Left colon (tissue), 2 donors: ENCODE measurements around the gene ARMC9. TPM values are rescaled to one million over a fixed set of nuclear protein-coding genes. Genes with fewer than 3 reads are reported as not detected.

Experiments used
- ATAC-seq: fragments of 200-7000 bp; cut with Tn5 transposase; one replicate; pipeline ENCODE4 v1.9.1; 2020; ENCODE audit warnings: mild to moderate bottlenecking, moderate library complexity
- DNase-seq, 2 donors: peaks; one replicate each; pipeline ENCODE4 v3.0.0-alpha.2; 2020
- intact Hi-C, 2 donors: fragments of 100-400 bp; cut with DNase I in 1 of 2; cut with micrococcal nuclease in 1 of 2; formaldehyde crosslinking; loops; one replicate each; pipeline versions ENCODE4 v1.11.2 to v1.14.0; 2022; cut with DNase I, micrococcal nuclease
- total RNA-seq, 2 donors: library from RNA; stranded (reverse); fragmentation: NEBNext Ultra II Directional; extraction: Animal tissue kit (Norgen Biotek cat#: 25700); gene quantifications; one replicate each; pipeline ENCODE4 v1.2.1, GENCODE V29; 2021
- donor health status: DM: no; HTN: no; CAD: no.
- donor health status: DM: yes; HTN: yes; CAD: no.

The ARMC9 gene
- total RNA-seq, 2 donors from 2014 or later = 9.4 to 13.6 TPM

GRCh38 chr2:231319867-231320266 lies 121.4 kb downstream of the ARMC9 start:
- no peak for ATAC-seq
- no peak for DNase-seq
- intact Hi-C loops = no loop called here

DNA sequence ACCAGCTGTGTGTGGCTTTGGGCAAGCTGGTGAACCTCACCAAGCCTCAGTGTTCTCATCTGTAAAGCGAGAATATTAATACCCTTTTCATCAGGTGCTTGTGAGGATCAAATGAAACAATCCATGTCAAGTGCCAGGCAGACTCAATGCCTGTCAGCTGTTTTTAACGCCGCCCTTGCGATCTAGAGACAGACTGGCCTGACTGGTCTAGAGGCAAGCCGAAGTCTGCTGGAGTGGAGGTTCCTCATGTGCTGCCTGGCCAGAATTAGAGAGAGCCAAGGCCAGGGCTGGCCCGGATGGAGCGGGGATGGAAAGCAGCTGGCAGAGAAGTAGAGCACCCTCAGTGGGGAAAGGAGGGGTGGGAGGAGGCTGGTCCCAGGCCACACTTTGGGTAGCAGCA lies 122.6 kb downstream of the ARMC9 start:
- ATAC-seq = no peak
- DNase-seq = no peak
- intact Hi-C loops = no loop called here

DNA sequence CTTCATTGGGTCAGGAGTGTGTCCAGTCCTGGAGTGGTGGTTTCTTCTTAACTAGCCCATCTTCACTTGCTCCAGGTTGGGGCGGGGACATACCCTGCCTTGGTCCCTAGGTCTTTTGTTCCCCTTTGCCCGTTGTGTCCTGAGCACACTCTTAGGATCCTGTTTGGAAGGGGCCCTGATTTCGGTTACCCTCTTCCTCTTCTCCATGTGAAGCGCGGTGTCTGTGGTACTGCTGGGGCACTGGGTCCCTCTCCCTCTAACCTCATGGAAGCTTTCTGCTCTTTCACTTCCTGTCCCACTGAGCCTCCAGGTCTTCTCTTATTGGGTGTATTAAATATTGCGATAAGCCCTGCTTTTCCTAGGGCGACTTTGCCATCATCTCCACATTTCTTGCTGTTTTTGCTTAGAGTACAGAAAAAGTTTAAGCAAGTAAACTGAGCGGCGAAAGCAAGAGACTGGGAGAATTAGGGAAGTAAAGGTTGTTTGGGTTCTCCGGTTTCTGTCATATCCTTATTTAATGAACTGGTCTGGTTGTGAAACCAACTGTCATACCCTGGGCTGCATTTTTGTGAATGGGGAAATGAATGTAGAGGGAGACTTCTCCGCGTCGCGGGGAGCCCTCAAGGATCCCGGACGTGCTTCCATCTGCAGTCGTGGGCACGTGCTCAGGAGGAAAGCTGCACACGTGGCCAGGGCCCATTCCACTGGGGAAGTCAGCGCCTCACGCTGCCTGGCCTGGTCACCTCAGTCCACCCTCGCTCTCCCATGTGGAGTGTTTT lies 123.3 kb downstream of the ARMC9 start:
- DNase-seq (peak; percentile 35 to 49), ATAC-seq (peak; percentile 20)
- intact Hi-C loops = no loop called here

DNA sequence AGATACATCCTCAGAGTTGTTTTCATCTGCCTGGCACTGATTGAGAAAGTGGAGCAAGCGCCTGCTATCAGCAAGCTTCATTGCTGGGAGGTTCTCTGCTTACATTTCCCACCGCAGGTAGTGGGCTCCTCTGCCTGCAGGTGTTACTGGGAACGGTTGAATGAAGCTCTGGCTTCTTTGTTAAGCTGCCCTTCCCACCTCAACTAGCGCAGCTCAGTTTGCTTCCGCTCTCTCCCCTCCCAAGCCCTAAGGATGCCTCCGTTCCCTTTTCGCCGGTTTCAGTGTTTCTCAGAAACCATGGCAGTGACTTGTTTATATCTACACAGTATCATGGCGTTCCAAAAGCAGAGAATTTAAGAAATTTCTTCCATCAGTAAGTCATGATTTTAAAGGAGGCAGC lies 124.9 kb downstream of the ARMC9 start:
- no peak for ATAC-seq
- intact Hi-C loops = no loop called here
- no peak for DNase-seq

DNA sequence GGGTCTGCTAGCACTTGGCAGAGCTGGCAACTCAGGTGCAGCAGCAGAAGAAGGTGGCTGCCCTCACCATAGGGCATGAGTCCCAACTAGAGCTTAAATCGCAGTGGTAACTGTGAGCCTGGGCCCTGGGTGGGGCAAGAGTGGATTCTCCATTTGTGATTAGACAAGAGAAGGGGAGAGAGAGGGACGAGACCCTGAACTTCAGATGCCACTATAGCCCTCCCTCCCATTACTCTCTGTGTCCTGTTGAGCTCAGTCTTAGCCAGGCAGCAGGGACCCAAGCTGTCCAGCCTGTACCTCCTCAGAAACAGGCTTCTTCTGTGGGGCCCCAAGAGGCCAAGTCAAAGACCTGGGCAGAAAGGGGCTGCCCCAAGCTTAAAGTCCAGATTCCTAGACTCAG lies 127.4 kb downstream of the ARMC9 start:
- no peak for ATAC-seq
- DNase-seq = no peak
- intact Hi-C loops = no loop called here

- ATAC-seq (no peak), DNase-seq (no peak)
- intact Hi-C loops = no loop called here
These were observed 128.0 kb downstream of the ARMC9 start for GRCh38 chr2:231326404-231326803.

GRCh38 chr2:231330311-231330710 lies 131.9 kb downstream of the ARMC9 start:
- DNase-seq = no peak
- intact Hi-C loops = no loop called here
- no peak for ATAC-seq

DNA sequence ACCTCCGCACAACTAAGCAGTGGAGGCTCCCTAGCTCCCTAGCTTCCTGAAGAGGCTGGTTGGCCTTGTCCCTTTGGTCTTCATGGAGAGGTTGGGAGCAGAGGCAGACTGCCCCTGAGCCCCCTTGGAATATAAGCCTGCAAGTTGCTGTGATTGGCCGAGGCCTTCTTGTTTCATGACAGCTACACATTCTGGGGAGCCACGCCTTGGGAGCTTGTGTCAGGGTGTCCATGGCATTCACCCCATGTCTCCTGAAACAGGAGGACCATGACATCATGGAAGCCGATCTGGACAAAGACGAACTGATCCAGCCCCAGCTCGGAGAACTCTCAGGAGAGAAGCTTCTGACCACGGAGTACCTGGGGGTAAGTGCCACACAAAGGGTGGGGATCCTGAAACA lies 133.1 kb downstream of the ARMC9 start:
- intact Hi-C loops = no loop called here
- DNase-seq (no peak), ATAC-seq (no peak)

- no peak for ATAC-seq
- no peak for DNase-seq
- intact Hi-C loops = no loop called here
These were observed 134.0 kb downstream of the ARMC9 start for GRCh38 chr2:231332388-231332787.

DNA sequence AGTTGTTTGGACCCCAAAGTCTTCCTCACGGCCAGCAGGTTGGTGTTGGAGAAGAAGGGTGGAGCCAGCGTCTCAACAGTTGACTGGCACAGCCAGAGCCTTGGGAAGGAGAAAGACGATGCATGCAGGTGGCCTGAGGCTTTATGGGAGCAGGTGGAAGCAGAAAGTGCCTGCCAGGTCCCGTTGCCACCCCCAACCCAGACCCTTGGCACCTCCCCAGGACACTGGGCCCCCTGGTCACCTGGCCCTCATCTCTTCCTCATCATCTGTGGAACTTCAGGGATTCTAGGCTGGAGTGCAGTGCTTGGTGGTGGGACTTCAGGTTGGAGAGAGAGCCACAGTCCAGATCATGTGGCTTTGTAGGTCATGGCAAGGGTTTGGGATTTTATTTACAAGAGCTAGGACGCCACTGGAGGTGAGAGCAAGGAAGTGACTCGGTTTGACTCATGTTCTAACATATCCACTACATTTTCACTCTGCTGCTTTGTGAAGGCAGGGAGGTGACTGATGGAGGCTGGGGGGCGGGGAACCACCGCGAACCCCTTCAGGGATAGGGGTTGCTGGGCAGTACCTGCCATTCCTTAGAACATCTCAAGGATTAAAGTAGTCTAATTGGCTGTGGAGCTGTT lies 134.6 kb downstream of the ARMC9 start:
- intact Hi-C loops = no loop called here
- ATAC-seq = no peak
- DNase-seq = no peak

- DNase-seq (no peak), ATAC-seq (no peak)
- intact Hi-C loops = no loop called here
These were observed 135.9 kb downstream of the ARMC9 start for GRCh38 chr2:231334179-231334930.

GRCh38 chr2:231334981-231335380 lies 136.6 kb downstream of the ARMC9 start:
- no peak for ATAC-seq
- intact Hi-C loops = no loop called here
- no peak for DNase-seq

- no peak for DNase-seq
- ATAC-seq = no peak
- intact Hi-C loops = no loop called here
These were observed 137.2 kb downstream of the ARMC9 start for GRCh38 chr2:231335591-231335990.

DNA sequence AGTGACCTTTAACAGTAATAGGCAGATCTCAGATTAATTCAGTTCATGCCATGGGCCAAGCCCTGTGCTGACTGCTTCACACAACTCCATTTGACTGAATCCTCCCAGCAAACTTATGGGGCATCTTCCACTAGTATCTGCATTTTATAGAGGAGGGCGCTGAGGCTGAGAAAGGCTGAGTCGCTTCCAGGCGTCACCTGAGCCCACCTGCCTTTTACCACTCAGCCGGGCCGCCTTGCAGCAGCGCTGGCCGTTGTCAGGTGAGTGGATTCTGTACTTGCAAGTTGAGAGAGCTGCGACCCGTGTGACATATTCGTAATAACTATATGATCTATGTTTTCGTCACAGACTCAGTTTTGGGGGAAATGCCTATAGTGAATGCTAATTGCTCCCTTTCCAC lies 137.8 kb downstream of the ARMC9 start:
- intact Hi-C loops = no loop called here
- DNase-seq (no peak), ATAC-seq (no peak)

DNA sequence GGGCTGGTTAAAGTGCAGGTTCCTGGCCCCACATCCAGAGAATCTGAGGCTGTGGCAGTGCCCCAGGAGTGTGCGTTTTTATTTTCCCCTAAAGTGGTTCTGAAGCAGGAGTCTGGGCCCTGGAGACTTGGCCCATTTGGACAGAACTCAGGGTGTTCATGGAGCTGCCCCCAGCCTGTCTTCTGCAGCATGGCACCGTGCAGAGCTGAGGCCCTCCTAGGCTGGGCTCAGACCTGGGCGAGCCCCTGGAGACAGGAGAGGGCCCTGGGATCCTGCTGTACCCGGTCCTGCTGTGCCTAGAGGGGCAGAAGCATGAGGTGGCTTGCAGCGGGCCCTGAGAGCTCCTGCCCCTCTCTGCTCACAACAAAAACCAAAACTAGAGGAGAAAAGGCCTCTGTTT lies 138.3 kb downstream of the ARMC9 start:
- ATAC-seq (no peak), DNase-seq (no peak)
- intact Hi-C loops = no loop called here

- ATAC-seq = no peak
- DNase-seq = no peak
- intact Hi-C loops = no loop called here
These were observed 139.7 kb downstream of the ARMC9 start for GRCh38 chr2:231337807-231338759.

GRCh38 chr2:231339316-231339715 lies 140.9 kb downstream of the ARMC9 start:
- intact Hi-C loops = no loop called here
- DNase-seq (no peak), ATAC-seq (no peak)

DNA sequence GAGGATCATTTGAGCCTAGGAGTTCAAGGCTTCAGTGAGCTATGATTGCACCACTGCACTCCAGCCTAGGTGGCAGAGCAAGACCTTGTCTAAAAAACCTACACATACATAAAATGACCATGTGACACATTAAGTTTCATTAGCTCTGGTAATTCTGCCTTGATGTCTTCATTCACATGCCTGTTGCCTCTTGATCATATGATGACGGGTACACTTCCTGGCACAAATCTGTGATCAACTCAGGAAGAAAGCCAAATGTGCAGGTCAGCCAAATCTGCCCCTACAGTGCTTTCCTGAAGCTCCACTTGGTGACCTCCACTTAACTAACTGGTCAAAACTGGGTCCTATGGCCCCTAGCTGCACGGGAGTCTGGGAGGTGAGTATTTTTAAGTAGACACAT lies 142.7 kb downstream of the ARMC9 start:
- DNase-seq (no peak), ATAC-seq (no peak)
- intact Hi-C loops = no loop called here
